NCI-H146 treated with DMSO at 0.1 percent for 48 hours (cell line): Measurements from ENCODE around the gene REEP3.

Experiments
- DNase-seq: peaks from one replicate; lab custom pipeline; 2025; ENCODE audit not compliant: unreplicated experiment; lab: John Stamatoyannopoulos, UW

The REEP3 gene

DNA sequence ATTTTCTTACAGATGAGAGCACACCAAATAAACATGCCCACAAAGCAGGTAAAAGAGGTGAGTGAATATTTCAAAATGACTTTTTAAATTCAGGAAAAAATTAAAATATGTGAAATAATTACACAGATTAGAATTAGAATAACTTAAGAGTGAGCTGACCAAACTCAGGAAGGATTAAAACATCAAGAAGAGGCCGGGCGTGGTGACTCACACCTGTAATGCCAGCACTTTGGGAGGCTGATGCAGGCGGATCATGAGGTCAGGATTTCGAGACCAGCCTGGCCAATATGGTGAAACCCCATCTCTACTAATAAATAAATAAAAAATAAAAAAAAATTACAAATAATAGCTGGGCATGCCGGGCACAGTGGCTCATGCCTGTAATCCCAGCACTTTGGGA, 140.1 kb downstream of the REEP3 start:
- no peak for DNase-seq

DNA sequence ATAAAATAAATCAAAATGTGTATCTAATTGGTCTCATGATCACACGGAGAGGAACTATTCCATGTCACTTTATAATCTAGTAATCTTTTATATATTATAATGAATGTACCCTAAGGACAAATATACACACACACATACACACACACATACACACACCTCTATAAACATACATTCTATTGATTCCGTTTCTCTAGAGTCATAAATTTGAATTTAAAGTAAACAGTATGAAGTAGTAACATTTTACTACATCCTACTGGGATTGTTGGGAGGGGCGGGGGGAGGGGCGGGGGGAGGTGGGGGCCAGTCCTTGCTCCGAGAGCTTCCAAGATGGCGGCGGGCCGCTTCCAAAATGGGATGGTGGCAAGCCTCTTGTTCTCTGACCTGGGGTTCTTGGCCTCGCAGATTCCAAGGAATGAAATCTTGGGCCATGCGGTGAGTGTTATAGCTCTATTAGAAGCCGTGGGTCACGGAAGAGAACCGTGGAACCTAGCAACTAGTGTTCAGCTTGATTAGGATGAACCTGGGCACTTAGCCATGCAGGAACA, 143.2 kb downstream of the REEP3 start:
- DNase-seq, result peak; percentile 37

DNA sequence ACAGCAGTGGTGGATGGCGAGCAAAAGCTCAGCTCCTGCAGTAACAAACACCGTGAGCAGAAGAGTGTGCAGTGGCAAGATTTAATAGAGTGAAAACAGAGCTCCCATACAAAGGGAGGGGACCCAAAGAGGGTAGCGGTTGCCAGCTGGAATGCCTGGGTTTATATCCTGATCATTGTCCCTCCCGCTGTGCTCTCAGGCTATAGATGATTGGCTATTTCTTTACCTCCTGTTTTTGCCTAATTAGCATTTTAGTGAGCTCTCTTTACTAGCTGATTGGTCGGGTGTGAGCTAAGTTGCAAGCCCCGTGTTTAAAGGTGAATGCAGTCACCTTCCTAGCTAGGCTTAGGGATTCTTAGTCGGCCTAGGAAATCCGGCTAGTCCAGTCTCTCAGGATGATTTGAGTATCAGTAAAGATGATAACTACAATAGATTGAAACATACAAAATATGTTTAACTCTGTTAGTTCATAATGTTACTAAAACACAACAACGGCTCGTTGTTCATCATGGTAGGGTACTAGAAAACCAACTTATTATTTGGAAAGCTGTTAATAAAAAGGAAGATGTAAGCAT, 143.9 kb downstream of the REEP3 start:
- peak; percentile 61 for DNase-seq

DNA sequence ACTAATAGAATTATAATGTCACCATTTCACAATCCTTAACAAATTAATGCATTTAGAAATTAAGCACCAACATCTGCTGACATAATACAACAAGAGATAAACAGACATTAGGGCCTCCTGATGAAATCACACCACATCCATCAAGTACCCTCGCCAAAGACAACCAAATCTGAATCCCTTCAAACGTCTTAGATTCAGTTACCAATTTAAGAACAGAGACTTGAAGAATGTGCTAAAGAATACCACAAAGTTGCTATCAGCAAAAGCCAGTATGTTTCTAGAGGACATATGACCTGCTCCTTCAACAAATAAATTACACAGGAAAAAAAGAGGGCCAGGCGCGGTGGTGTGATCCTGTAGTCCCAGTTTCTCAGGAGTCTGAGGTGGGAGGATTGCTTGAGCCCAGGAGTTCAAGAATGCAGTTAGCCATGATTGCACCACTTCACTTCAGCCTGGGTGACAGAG, 144.5 kb downstream of the REEP3 start:
- no peak for DNase-seq

DNA sequence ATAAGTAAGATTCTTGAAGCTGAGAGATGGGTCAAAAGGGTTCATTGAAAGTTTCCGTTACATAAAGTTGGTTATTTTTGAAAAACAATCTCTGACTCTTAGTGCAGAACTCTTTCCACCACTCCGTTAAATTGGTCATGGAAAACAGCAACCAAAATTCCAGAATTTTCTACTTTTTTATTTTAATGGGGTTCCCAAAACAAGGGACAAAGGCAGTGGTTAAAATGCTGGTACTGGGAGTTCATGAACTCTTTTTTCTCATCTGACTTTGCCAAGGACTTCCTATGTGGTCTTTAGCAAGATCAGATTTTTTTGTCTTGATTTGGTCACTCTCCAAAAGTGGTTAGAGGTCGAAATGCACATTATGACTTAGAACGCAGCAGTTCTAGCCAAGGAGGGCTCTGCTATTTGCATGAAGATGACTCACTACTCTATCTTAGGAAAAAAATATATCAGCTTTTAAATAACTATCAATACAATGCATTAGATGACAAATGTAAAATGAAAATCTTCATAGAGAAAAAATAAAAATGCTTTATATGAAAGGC, 145.7 kb downstream of the REEP3 start:
- DNase-seq, result no peak

DNA sequence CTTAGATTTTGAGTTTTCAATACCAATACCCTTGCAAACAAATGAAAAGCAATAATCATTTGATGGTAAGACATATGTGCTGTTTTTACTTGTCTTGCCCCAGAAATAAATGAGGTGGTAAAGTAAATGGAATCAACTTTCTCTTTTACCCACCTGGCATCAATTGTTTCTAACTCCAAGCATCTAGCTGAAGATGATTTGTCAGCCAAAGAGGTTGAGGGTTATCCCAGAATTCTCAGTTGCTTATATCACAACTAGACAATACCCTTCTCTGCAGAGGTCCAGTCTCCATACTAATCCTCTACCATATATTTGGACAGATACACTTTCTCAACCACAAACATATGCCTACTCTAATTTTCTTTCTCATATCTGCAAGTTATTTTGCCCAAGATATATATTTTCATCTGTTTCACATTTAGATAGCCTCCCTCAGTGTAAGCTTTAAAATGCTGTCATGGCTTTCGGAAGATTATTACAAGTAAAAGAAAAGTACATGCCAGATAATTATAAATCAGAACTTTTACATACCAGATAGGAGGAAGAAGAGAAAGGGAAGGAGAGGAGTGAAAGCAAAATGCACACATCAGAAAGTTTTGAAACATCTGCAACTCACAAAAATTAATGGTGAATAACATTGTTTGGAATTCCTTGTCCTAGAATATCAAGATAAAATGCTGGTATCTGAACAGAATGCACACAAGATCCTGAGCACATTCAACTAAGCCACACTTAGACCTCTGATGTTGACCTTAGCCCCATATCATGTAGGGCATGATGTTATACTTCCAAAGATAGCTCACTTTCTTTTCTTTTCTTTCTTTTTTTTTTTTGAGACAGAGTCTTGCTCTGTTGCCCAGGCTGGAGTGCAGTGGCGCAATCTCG, 146.6 kb downstream of the REEP3 start:
- no peak for DNase-seq

DNA sequence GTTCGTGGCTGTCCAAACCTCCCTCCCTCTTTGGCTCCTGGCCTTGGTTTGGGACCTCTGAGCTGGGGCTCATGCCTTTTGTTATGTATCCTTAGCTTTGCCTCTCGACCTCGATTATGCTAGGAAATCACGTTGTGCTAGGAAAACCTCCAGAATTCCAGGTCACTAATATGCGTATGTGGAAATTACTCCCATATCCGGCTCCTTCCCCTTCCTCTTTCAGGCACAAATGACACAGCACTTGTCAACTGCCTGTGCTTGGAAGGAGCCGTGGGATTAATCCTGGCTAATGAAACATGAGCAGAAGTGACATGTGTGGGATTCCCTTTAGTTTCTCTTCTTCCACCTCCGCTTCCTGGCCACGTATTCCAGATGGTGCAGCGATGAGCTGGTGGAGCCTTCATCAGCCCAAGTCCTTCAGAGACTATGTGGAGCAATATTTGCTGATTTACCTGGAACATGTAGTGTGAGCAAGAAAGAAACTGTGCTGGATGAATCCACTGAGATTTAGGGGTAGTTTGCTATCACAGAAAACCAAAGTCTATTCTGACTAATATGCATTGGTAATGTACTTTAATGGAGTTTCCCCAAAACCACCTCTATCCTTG, 149.2 kb downstream of the REEP3 start:
- no peak for DNase-seq

DNA sequence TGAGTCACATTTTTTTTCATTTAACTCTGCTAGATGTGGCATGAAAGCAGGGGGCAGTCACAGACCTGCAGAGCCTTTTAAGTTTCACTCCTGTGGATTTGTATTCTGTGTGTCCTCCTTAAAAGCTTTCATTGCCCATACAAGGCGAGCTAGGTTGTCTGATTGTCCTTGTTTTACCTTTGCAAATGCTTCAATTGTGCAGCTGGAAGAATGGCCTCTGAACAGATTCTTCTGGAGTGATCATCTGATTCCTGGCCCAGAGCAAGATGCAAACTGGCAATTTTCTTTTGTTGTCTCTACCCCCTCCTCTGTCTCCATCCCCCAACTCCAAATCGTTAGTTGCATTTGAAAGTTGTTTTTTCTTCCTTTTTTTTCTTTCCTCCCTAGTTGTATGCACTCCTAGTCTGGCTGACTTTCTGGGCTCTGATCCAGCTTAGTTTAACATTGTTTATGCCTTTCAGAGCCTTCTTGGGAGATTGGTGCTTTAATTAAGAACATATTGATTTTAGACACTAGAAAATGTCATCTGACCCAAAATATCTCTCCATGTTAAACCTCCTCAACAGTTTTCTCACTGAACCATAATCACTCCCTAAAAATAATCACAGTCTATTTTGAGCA, 150.2 kb downstream of the REEP3 start:
- DNase-seq, result no peak

DNA sequence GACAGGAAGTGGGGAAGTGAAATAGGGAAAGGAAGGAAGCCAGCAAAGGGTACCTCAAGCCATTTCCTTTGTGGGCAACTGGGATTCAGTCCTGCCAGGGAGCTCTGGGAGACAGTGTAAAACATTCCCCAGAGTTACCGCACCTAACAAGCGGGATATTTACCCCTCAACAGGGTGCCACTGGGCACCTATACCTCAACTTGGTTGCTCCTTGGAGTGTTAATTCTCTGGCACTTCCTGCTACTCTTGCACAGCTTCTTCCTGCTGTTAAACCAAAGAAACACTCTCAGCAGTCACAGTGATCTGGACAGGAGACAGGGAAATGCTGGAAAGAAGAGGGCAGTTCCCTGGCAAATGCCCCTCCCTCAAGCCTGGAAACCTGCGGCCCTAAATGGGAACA, 151.3 kb downstream of the REEP3 start:
- no peak for DNase-seq

DNA sequence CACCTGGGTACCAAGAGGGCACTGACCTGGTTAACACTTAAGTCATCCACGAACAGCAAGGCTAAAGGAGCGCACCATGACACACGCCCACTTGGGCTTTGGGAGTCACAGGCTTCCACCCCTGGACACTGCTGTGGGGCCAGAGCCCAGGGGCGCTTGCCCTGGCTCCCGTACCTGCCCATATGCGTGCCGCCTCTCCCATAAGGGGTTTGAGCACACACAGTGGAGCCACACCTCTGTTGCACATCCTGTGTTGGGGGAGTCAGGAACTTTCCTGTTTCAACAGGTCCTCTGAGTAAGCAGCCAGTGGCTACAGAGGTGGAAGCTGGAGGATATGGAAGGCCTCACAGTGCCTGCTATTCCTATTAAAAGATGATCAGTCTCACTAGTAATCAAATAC, 152.0 kb downstream of the REEP3 start:
- DNase-seq, result no peak

DNA sequence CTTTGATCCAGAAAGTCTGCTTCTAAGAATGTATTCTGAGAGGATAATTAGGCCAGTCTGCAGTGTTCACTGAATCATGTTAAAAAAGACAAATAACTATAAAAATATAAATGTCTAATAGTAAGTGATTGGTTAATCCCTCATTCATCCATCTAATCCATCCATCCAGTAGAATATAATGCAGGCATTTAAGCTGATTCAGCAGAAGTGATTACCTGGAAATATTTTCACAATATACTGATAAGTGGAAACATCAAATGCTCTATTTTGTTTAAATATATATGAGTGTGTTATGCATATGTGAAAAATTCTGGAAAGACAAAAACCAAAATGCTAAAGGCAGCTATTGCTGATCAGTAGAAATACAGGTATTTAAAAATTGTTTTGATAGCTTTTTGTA, 152.6 kb downstream of the REEP3 start:
- no peak for DNase-seq
